H1 (cell line): ENCODE data around the gene SMAD6. TPM values are rescaled to one million over a fixed set of nuclear protein-coding genes. Genes with fewer than 3 reads are reported as not detected.

Source experiments
- CTCF ChIA-PET: fragments of 300-600 bp; sonication (Branson Sonifier 250); formaldehyde crosslinking; loops from one replicate; lab custom pipeline; 2021; ENCODE audit not compliant: partially characterized antibody; lab: Charles Lee
- POLR2A ChIA-PET: fragments of 300-600 bp; sonication (Branson Sonifier 250); formaldehyde crosslinking; loops from one replicate; lab custom pipeline; 2021; ENCODE audit warnings: inconsistent platforms; ENCODE audit not compliant: partially characterized antibody; lab: Charles Lee
- DNase-seq, 2 experiments: peaks; one replicate each; pipeline versions ENCODE4 v3.0.0 to v3.0.0-alpha.2; 2010 to 2022; ENCODE audit warnings: low spot score in 2 of 2, low read depth in 1 of 2, mixed read lengths in 1 of 2
- FAIRE-seq: peaks from 2 replicates; lab custom pipeline; 2011; peaks lifted over from hg19 to GRCh38; lab: Jason Lieb, UNC
- H2AFZ ChIP-seq: 2 replicates; pipeline ENCODE4 v1.8.1; 2012; ENCODE audit warnings: low read length, inconsistent platforms
- H2AK5ac ChIP-seq: 2 replicates; pipeline ENCODE4 v1.6.1; 2013; ENCODE audit warnings: low read depth, low read length
- H2BK120ac ChIP-seq: replicated peaks from 2 replicates; pipeline ENCODE3; 2013; ENCODE audit warnings: low read depth, low read length, inconsistent platforms
- H2BK12ac ChIP-seq: 2 replicates; pipeline ENCODE4 v1.6.1; 2013; ENCODE audit warnings: low read depth, low read length
- H2BK15ac ChIP-seq: 2 replicates; pipeline ENCODE4 v1.6.1; 2013; ENCODE audit warnings: low read length
- H2BK20ac ChIP-seq: 2 replicates; pipeline ENCODE4 v1.6.1; 2013; ENCODE audit warnings: low read length
- H2BK5ac ChIP-seq: 2 replicates; pipeline ENCODE4 v1.6.1; 2013; ENCODE audit warnings: low read depth, low read length
- H3K14ac ChIP-seq: 2 replicates; pipeline ENCODE4 v1.6.1; 2013; ENCODE audit warnings: inconsistent platforms; ENCODE audit not compliant: insufficient read length
- H3K18ac ChIP-seq: 2 replicates; pipeline ENCODE4 v1.6.1; 2013; ENCODE audit warnings: low read length; ENCODE audit errors: extremely low read depth
- H3K23ac ChIP-seq: 2 replicates; pipeline ENCODE4 v1.6.1; 2013; ENCODE audit warnings: inconsistent platforms; ENCODE audit not compliant: insufficient read length
- H3K23me2 ChIP-seq: 2 replicates; pipeline ENCODE4 v1.6.1; 2013; ENCODE audit warnings: low read depth, low read length
- H3K27ac ChIP-seq: 2 replicates; pipeline ENCODE4 v1.6.1; 2011; ENCODE audit warnings: low read depth, low read length, inconsistent platforms
- H3K27me3 ChIP-seq, 4 experiments: replicated peaks in 1 of 4; 1 replicate in 1 of 4; 2 replicates in 3 of 4; pipeline versions ENCODE4 v1.6.1 to v1.8.1; 2011 to 2013; ENCODE audit warnings: low read length in 3 of 4, mild to moderate bottlenecking in 3 of 4, inconsistent platforms in 2 of 4, mixed read lengths in 2 of 4, moderate library complexity in 1 of 4; ENCODE audit not compliant: control insufficient read depth in 3 of 4, insufficient read depth in 3 of 4; ENCODE audit errors: extremely low read depth in 1 of 4
- H3K36me3 ChIP-seq, 4 experiments: 2 replicates each; pipeline versions ENCODE4 v1.6.1 to v1.8.1; 2011 to 2013; ENCODE audit warnings: mild to moderate bottlenecking in 4 of 4, low read length in 3 of 4, moderate library complexity in 2 of 4, control low read depth in 1 of 4, inconsistent platforms in 1 of 4; ENCODE audit not compliant: insufficient read depth in 4 of 4, control insufficient read depth in 2 of 4
- H3K4ac ChIP-seq: replicated peaks from 2 replicates; pipeline ENCODE3; 2013; ENCODE audit warnings: low read length, low read depth, mixed read lengths, inconsistent platforms; ENCODE audit not compliant: insufficient read length
- H3K4me1 ChIP-seq, 4 experiments: replicated peaks in 1 of 4; 1 replicate in 1 of 4; 2 replicates in 3 of 4; pipeline versions ENCODE4 v1.6.1 to v1.8.1; 2011 to 2013; ENCODE audit warnings: low read length in 3 of 4, inconsistent platforms in 2 of 4, mixed read lengths in 1 of 4; ENCODE audit not compliant: insufficient read depth in 4 of 4, control insufficient read depth in 3 of 4
- H3K4me2 ChIP-seq, 2 experiments: 2 replicates each; pipeline versions ENCODE4 v1.6.1 to v1.8.1; 2011 to 2013; ENCODE audit warnings: low read depth in 2 of 2, low read length in 2 of 2, control low read depth in 1 of 2, inconsistent platforms in 1 of 2, mild to moderate bottlenecking in 1 of 2; ENCODE audit not compliant: insufficient read depth in 1 of 2
- H3K4me3 ChIP-seq, 4 experiments: fragments of 200-600, 300-600 bp in 1 of 4; sonication (generic), shearing (Covaris generic), sonication (Bioruptor Twin) in 1 of 4; 2 replicates each; pipeline versions ENCODE4 v1.5.1 to v1.8.1; 2011 to 2016; ENCODE audit warnings: low read length in 4 of 4, low read depth in 3 of 4, control low read depth in 2 of 4, inconsistent platforms in 2 of 4, mild to moderate bottlenecking in 2 of 4, mixed read lengths in 1 of 4, moderate library complexity in 1 of 4; ENCODE audit not compliant: insufficient read depth in 2 of 4; ENCODE audit errors: extremely low read depth in 1 of 4
- H3K56ac ChIP-seq: replicated peaks from 2 replicates; pipeline ENCODE3; 2013; ENCODE audit warnings: low read depth, mild to moderate bottlenecking, mixed read lengths, low read length, inconsistent platforms; ENCODE audit not compliant: insufficient read length
- H3K79me1 ChIP-seq: 2 replicates; pipeline ENCODE4 v1.6.1; 2013; ENCODE audit warnings: low read depth, low read length, control low read depth
- H3K79me2 ChIP-seq, 2 experiments: 2 replicates each; pipeline versions ENCODE4 v1.6.1 to v1.8.1; 2012 to 2013; ENCODE audit warnings: low read length in 2 of 2, mild to moderate bottlenecking in 2 of 2, inconsistent platforms in 1 of 2; ENCODE audit not compliant: insufficient read depth in 2 of 2, control insufficient read depth in 1 of 2
- H3K9ac ChIP-seq, 4 experiments: replicated peaks in 1 of 4; 1 replicate in 1 of 4; 2 replicates in 3 of 4; pipeline versions ENCODE4 v1.6.1 to v1.8.1; 2011 to 2013; ENCODE audit warnings: low read depth in 3 of 4, low read length in 3 of 4, control low read depth in 2 of 4, mild to moderate bottlenecking in 2 of 4, moderate library complexity in 2 of 4, inconsistent platforms in 1 of 4; ENCODE audit errors: extremely low read depth in 1 of 4
- H3K9me3 ChIP-seq, 2 experiments: 2 replicates each; pipeline versions ENCODE4 v1.6.1 to v1.8.1; 2012 to 2013; ENCODE audit warnings: mild to moderate bottlenecking in 2 of 2, moderate library complexity in 2 of 2, control low read depth in 1 of 2, inconsistent platforms in 1 of 2, low read depth in 1 of 2, low read length in 1 of 2, mixed read lengths in 1 of 2; ENCODE audit not compliant: insufficient read depth in 2 of 2
- H4K20me1 ChIP-seq, 2 experiments: replicated peaks in 1 of 2; 2 replicates each; pipeline versions ENCODE3 to v1.8.1; 2011 to 2013; ENCODE audit warnings: inconsistent platforms in 2 of 2, low read length in 2 of 2, mild to moderate bottlenecking in 1 of 2; ENCODE audit not compliant: insufficient read depth in 2 of 2, control insufficient read depth in 1 of 2
- H4K5ac ChIP-seq: 2 replicates; pipeline ENCODE4 v1.6.1; 2013; ENCODE audit warnings: low read length, low read depth, mixed read lengths, inconsistent platforms; ENCODE audit not compliant: insufficient read length
- H4K8ac ChIP-seq: 2 replicates; pipeline ENCODE4 v1.8.0; 2013; ENCODE audit warnings: mild to moderate bottlenecking, moderate library complexity, low read length, inconsistent platforms; ENCODE audit not compliant: insufficient read depth; ENCODE audit errors: extremely low read depth
- H4K91ac ChIP-seq: replicated peaks from 2 replicates; pipeline ENCODE3; 2013; ENCODE audit warnings: low read length, mixed read lengths, inconsistent platforms; ENCODE audit not compliant: insufficient read length
- EP300 ChIP-seq, 2 experiments: IDR thresholded peaks; 1 replicate in 1 of 2; 2 replicates in 1 of 2; pipeline ENCODE4 v1.6.1; 2011 to 2012; ENCODE audit warnings: low read depth in 2 of 2, low read length in 2 of 2, mild to moderate bottlenecking in 2 of 2, borderline replicate concordance in 1 of 2, inconsistent platforms in 1 of 2, moderate library complexity in 1 of 2
- JUN ChIP-seq: IDR thresholded peaks from 2 replicates; pipeline ENCODE4 v1.6.1; 2011; ENCODE audit warnings: low read depth, mild to moderate bottlenecking, improper control_type of control experiment, low read length
- MAX ChIP-seq: IDR thresholded peaks from 2 replicates; pipeline ENCODE4 v1.6.1; 2012; ENCODE audit warnings: inconsistent platforms
- POLR2A ChIP-seq, 2 experiments: IDR thresholded peaks; 1 replicate in 1 of 2; 2 replicates in 1 of 2; pipeline ENCODE4 v1.6.1; 2011; ENCODE audit warnings: low read depth in 2 of 2, low read length in 2 of 2, mild to moderate bottlenecking in 2 of 2; ENCODE audit errors: control extremely low read depth in 1 of 2
- RBBP5 ChIP-seq: IDR thresholded peaks from 2 replicates; pipeline ENCODE4 v1.7.1; 2012; ENCODE audit warnings: low read depth, mild to moderate bottlenecking, inconsistent platforms, low read length, moderate library complexity, borderline replicate concordance
- WGBS, 2 experiments: shearing (Covaris generic) in 1 of 2; methylation state at CpG; one replicate each; pipeline versions ENCODE4 v1.1.6 to v1.1.7; 2013 to 2015; ENCODE audit warnings: low lambda C conversion rate in 2 of 2, mixed read lengths in 2 of 2, inconsistent platforms in 1 of 2, low coverage in 1 of 2, missing lambda C conversion rate in 1 of 2; ENCODE audit not compliant: insufficient replicate concordance in 2 of 2, insufficient coverage in 1 of 2, insufficient read length in 1 of 2; ENCODE audit errors: extremely low coverage in 1 of 2, missing lambda C conversion rate in 1 of 2; 5-methylcytosine and 5-hydroxymethylcytosine counted together
- polyA plus RNA-seq, 7 experiments: library from polyadenylated mRNA; depleted of rRNA in 3 of 7; stranded (reverse) in 5 of 7; unstranded in 2 of 7; fragments of >200 nt in 5 of 7; fragments of 200-250 nt in 2 of 7; gene quantifications; 1 replicate in 5 of 7; 2 replicates in 1 of 7; 4 replicates in 1 of 7; pipeline versions ENCODE4 v1.2.1 to v1.2.3, GENCODE V29; 2011 to 2013; ENCODE audit warnings: missing spikeins in 2 of 7, mixed read lengths in 2 of 7
- total RNA-seq: library from RNA; stranded (reverse); fragmentation: NEBNext Ultra II Directional; extraction: Animal tissue kit (Norgen Biotek cat#: 25700); gene quantifications from 2 replicates; pipeline ENCODE4 v1.2.1, GENCODE V29; 2021

SMAD6 gene
- total and polyA plus RNA-seq, 2 of the 8 experiments (the other 6 are each of a cell fraction or from before 2014, with no cell fraction given) = 1.8 to 7.0 TPM

GRCh38 chr15:66704803-66705153, 2.7 kb downstream of the SMAD6 start:
- H3K4me2 ChIP-seq = peak overlapping the region in 1 of 2 experiments; percentile 96; a peak in 2 of 4 replicates

More at GRCh38 chr15:66704803-66705153, 2.7 kb downstream of the SMAD6 start:
- Histone ChIP-seq H3K27ac (no peak overlapping the region), H3K18ac (no peak overlapping the region), H4K91ac (peak overlapping the region; percentile 60), H2BK5ac (no peak overlapping the region), H2BK120ac (no peak overlapping the region), H4K5ac (no peak overlapping the region), H3K79me2 (no peaks in the 10 kb centered on the region), H3K9ac (no peak overlapping the region), H3K23ac (no peak overlapping the region)
- POLR2A ChIA-PET = interaction anchor here (0.6 to 3.5 kb wide), 3 partner anchors 20 to 359 kb away, joined by 3 to 17 read pairs (median 3); no protein-coding TSS in a partner anchor
- TF ChIP-seq POLR2A (IDR thresholded peaks at IDR 0.05; ENCODE audit: control extremely low read depth in 1 of 2, low read depth in 2 of 2, low read length in 2 of 2) (no peak), JUN (no peak), RBBP5 (no peak), MAX (no peak), EP300 (IDR thresholded peaks at IDR 0.05; ENCODE audit: borderline replicate concordance in 1 of 2, low read depth in 2 of 2, low read length in 2 of 2) (no peak)
- TF ChIP-seq, all 59 proteins: peak for 0
- H2AK5ac ChIP-seq = no peak overlapping the region
- no peak overlapping the region for H4K8ac ChIP-seq
- H3K56ac ChIP-seq = no peak overlapping the region
- WGBS, 2 experiments = 93% methylated on average over 1 of the region's 1 CpG; no CpG with 5 or more reads in 1 of the 2 experiments
- H3K9me3 ChIP-seq = no peaks in the 10 kb centered on the region
- H3K4ac ChIP-seq = no peak overlapping the region
- no peak overlapping the region for H2AFZ ChIP-seq
- H3K4me3 ChIP-seq = peak overlapping the region in 2 of 4 experiments; percentile 54 to 83; a peak in 1 of 8 replicates
- peaks cover 9 to 20% of the 10 kb centered on the region in 2 experiments for H4K20me1 ChIP-seq
- peaks cover 18 to 44% (median 34%) of the 10 kb centered on the region in 4 experiments; a peak in 6 of 7 replicates for H3K27me3 ChIP-seq
- H3K14ac ChIP-seq = no peak overlapping the region
- DNase-seq (no peak), FAIRE-seq (no peak)
- peaks cover 26% of the 10 kb centered on the region; the same call in 1 of the 2 replicates for H3K23me2 ChIP-seq
- CTCF ChIA-PET = interaction anchor here (0.8 to 16.9 kb wide), 15 partner anchors 19 to 1320 kb away, joined by 3 to 361 read pairs (median 5); no protein-coding TSS in a partner anchor
- H2BK20ac ChIP-seq = no peak overlapping the region
- peaks cover 0 to 8% (median 0%) of the 10 kb centered on the region in 4 experiments; a peak in 1 of 8 replicates for H3K36me3 ChIP-seq
- H3K79me1 ChIP-seq = no peaks in the 10 kb centered on the region
- H2BK12ac ChIP-seq = peak overlapping the region; percentile 33; the same call in 1 of the 2 replicates
- no peak overlapping the region for H2BK15ac ChIP-seq
- peaks cover 0 to 29% (median 17%) of the 10 kb centered on the region in 4 experiments; a peak in 6 of 7 replicates for H3K4me1 ChIP-seq
